ENCODE measurements around the gene BMAL1.

The BMAL1 gene

GRCh38 chr11:13346470-13346869, 68.9 kb downstream of the BMAL1 start:
- DNase-seq, result no peak

GRCh38 chr11:13347901-13348300, 70.3 kb downstream of the BMAL1 start:
- no peak for DNase-seq

GRCh38 chr11:13348305-13348704, 70.7 kb downstream of the BMAL1 start:
- DNase-seq, result no peak

GRCh38 chr11:13349046-13349445, 71.5 kb downstream of the BMAL1 start:
- no peak for DNase-seq

- no peak for DNase-seq
Observed at GRCh38 chr11:13349581-13349980, 72.0 kb downstream of the BMAL1 start.

GRCh38 chr11:13352711-13353110, 75.1 kb downstream of the BMAL1 start:
- DNase-seq, result peak; percentile 25

- DNase-seq, result peak; percentile 19
Observed at GRCh38 chr11:13354335-13354734, 76.7 kb downstream of the BMAL1 start.

- DNase-seq, result no peak
Observed at GRCh38 chr11:13355191-13355590, 77.6 kb downstream of the BMAL1 start.

GRCh38 chr11:13357232-13357631, 79.6 kb downstream of the BMAL1 start:
- DNase-seq, result no peak

GRCh38 chr11:13358596-13359270, 81.1 kb downstream of the BMAL1 start:
- DNase-seq, result no peak

- no peak for DNase-seq
Observed at GRCh38 chr11:13362596-13363109, 85.1 kb downstream of the BMAL1 start.

GRCh38 chr11:13364388-13364787, 86.8 kb downstream of the BMAL1 start:
- no peak for DNase-seq

- no peak for DNase-seq
Observed at GRCh38 chr11:13366266-13367026, 88.9 kb downstream of the BMAL1 start.

- DNase-seq, result no peak
Observed at GRCh38 chr11:13367115-13367514, 89.5 kb downstream of the BMAL1 start.

GRCh38 chr11:13368041-13368446, 90.5 kb downstream of the BMAL1 start:
- DNase-seq, result no peak

- DNase-seq, result no peak
Observed at GRCh38 chr11:13373216-13373615, 95.6 kb downstream of the BMAL1 start.

- DNase-seq, result no peak
Observed at GRCh38 chr11:13375798-13376197, 98.2 kb downstream of the BMAL1 start.

- no peak for DNase-seq
Observed at GRCh38 chr11:13376402-13376801, 98.8 kb downstream of the BMAL1 start.

- no peak for DNase-seq
Observed at GRCh38 chr11:13376838-13377237, 99.2 kb downstream of the BMAL1 start.

- DNase-seq, result no peak
Observed at GRCh38 chr11:13378316-13378715, 100.7 kb downstream of the BMAL1 start.

- no peak for DNase-seq
Observed at GRCh38 chr11:13380731-13381130, 103.1 kb downstream of the BMAL1 start.

GRCh38 chr11:13382751-13383150, 105.2 kb downstream of the BMAL1 start:
- DNase-seq, result no peak

- peak; percentile 49 for DNase-seq
Observed at GRCh38 chr11:13384908-13385640, 107.5 kb downstream of the BMAL1 start.

- no peak for DNase-seq
Observed at GRCh38 chr11:13386567-13386966, 109.0 kb downstream of the BMAL1 start.
